Testis (tissue), 2 donors: Measurements from ENCODE around the gene FFAR3.

Source experiments
- CTCF ChIP-seq, 3 experiments: fragments of 450-650 bp in 2 of 3; fragments of 200-600 bp in 1 of 3; sonication (generic) in 1 of 3; IDR thresholded peaks; one replicate each; pipeline ENCODE4 v1.5.1; 2016 to 2019; ENCODE audit warnings: antibody characterized with exemption in 3 of 3, mild to moderate bottlenecking in 2 of 3, moderate library complexity in 1 of 3
- POLR2A ChIP-seq: fragments of 450-650 bp; IDR thresholded peaks from one replicate; pipeline ENCODE4 v1.6.1; 2017; ENCODE audit warnings: antibody characterized with exemption, mild to moderate bottlenecking, moderate library complexity

- TF ChIP-seq CTCF (IDR thresholded peaks at IDR 0.05) (no peak), POLR2A (no peak)
Observed at GRCh38 chr19:35354898-35355297, 3.4 kb upstream of the FFAR3 start.
